Omental fat pad (tissue), 4 donors: ENCODE data around the gene AEBP1. TPM values are rescaled to one million over a fixed set of nuclear protein-coding genes. Genes with fewer than 3 reads are reported as not detected.

Source experiments
- ATAC-seq: fragments of 150-250 bp; one replicate; pipeline ENCODE4 v1.9.1; 2016; ENCODE audit warnings: mild to moderate bottlenecking, moderate library complexity; ENCODE audit not compliant: low FRiP score
- DNase-seq: peaks from one replicate; pipeline ENCODE4 v3.0.0-alpha.2; 2019; ENCODE audit warnings: low spot score
- CTCF ChIP-seq, 3 donors: fragments of 450-650 bp; IDR thresholded peaks; one replicate each; pipeline ENCODE4 v1.5.1; 2016 to 2017; ENCODE audit warnings: antibody characterized with exemption in 3 of 3, mild to moderate bottlenecking in 3 of 3, moderate library complexity in 2 of 3
- total RNA-seq, 4 donors: library from RNA; depleted of rRNA; stranded (reverse); fragments of >200 nt; gene quantifications; one replicate each; pipeline ENCODE4 v1.1.0, GENCODE V29; 2016

The AEBP1 gene
- total RNA-seq, 4 donors from 2014 or later: 64.9 to 209 (median 163) TPM

GRCh38 chr7:44063547-44063893 lies 40.6 kb upstream of the AEBP1 start:
- no peak for ATAC-seq
- DNase-seq: no peak
- no peak for TF ChIP-seq CTCF (IDR thresholded peaks at IDR 0.05)

DNA sequence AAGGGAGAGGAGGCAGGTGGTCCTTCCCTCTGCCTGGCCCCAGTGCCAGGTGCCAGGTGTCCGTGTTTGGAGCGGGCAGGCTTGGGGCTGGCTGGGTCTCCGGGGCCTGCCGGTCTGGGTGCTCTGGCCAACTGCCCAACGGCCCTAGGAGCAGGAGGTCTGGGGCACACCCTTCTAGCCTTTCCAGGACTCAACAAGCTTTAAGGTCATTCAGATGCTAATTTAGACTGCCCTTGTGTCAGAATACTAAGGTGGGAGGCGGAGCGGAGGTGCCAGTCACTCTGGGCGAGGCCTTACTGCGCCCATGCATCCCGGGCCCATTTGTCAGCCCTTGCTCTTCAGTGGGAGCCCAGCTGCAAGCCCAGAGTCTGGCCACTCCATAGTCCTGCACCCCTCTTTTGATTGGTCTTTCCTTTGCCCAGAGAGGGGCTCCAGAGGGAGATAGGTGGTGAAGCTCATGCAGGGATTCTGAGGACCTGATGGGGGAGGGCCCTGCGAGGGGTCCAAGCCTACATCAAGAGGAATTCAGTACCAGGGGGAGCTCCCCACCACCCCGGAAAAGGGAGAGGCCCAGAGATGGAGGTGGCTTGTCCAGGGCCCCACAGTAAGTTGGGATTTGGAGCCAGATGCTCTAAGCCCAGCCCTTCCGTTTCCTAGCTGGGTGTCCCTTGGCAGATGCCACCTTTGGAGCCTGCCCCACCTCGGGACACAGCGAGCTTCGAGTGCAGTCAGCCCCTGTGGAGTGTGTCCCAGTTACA lies 40.1 kb upstream of the AEBP1 start:
- no peak for DNase-seq
- ATAC-seq: no peak
- TF ChIP-seq CTCF (IDR thresholded peaks at IDR 0.05): no peak

DNA sequence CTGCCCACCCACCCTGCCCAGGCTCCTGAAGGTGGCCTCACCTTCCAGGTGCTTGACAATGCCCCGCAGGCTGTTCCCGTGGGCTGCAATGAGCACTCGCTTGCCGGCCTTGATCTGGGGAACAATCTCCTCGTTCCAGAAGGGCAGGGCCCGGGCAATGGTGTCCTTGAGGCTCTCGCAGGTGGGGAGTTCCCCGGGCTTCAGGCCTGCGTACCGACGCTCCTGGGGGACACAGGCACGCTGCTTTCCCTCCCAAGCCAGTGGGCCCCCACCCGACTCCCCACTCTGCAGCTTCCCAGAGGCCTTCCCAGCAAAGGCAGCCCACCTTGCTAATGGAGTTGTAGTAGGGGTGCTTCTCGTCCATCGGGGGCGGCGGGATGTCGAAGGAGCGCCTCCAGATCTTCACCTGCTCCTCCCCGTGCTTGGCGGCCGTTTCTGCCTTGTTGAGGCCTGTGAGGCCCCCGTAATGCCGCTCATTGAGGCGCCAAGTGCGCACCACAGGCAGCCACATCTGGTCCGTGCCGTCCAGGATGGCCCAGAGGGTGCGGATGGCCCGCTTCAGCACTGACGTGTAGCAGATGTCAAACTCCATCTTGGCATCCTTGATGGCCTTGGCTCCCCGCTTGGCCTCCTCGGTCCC lies 39.2 kb upstream of the AEBP1 start:
- DNase-seq (no peak), ATAC-seq (no peak)
- no peak for TF ChIP-seq CTCF (IDR thresholded peaks at IDR 0.05)

DNA sequence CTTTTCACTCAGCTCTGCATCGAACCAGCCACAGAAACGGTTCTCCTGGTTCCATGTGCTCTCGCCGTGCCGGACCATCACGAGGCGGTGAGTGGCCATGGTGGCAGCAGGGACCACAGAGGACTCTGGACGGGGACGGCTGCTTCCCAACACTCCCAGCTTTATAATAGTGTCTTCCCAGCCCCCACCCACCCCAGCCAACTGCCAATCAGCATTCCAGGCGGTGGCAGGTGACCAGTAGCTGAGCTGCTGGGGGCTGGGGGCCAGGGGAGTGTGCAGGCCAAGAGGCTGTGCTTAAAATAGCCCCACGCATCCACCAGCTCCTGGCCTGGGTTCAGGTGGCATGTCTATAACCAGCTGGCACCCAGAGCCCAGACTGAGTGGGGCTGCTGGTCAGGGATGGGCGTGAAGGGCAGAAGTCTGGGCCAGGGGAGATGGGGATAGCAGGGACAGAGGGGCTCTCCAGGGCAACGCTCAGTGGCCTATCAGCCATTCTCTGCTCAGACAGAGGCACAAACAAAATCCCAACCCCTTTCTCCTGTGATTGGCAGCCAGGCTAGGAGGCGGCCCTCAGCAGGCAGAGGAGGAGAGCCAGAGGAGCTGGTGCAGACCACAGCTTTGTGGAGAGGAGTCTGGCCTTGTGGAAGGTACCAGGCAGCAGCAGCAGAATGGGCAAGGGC lies 38.6 kb upstream of the AEBP1 start, which contains the start of gene PGAM2:
Gene PGAM2, minus strand, starts transcription at position 137 of the 680 bp plus-strand sequence. Its CDS starts 38 bp downstream, at position 99.
- no peak for DNase-seq
- no peak for ATAC-seq

DNA sequence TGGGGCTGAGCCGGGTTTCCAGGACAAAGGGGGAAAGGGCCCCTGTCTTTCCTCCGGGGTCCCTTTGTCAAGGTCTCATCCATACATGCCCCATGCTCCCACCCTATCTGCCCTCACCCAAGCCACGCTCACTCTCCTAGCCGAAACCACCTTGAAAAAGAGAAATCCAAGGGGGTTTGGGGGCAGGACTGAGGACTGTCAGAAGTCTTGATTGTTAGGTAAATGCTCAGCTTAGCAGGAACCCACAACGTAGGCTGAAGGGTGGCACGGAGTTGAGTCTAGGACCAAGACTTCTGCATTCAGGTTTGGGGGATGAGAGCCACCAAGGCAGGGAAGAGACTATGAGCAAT lies 38.1 kb upstream of the AEBP1 start:
- no peak for TF ChIP-seq CTCF (IDR thresholded peaks at IDR 0.05)
- DNase-seq: no peak

More for the DNA sequence above, 38.6 kb upstream of the AEBP1 start, which contains the start of gene PGAM2:
- TF ChIP-seq CTCF (IDR thresholded peaks at IDR 0.05): no peak

GRCh38 chr7:44066494-44067063 lies 37.6 kb upstream of the AEBP1 start:
- DNase-seq (no peak), ATAC-seq (no peak)
- TF ChIP-seq CTCF (IDR thresholded peaks at IDR 0.05): no peak

More for the DNA sequence above, 38.1 kb upstream of the AEBP1 start:
- no peak for ATAC-seq
